RWPE1 (cell line): ENCODE measurements around the gene PI16.

Source experiments
- CTCF ChIA-PET: fragments of 350-600 bp; sonication (Branson Sonifier 250); formaldehyde crosslinking; extraction: SDS; loops from one replicate; lab custom pipeline; 2021; lab: Yijun Ruan, JAX
- POLR2A ChIA-PET: fragments of 400-600 bp; formaldehyde crosslinking; extraction: SDS; loops from one replicate; lab custom pipeline; 2020; ENCODE audit warnings: antibody characterized with exemption; ENCODE audit not compliant: low non-redundant PET; lab: Yijun Ruan, JAX
- DNase-seq: peaks from one replicate; pipeline ENCODE4 v3.0.0; 2012; ENCODE audit warnings: low spot score
- H3K27ac ChIP-seq: fragments of 450-650 bp; 2 replicates; pipeline ENCODE4 v1.5.1; 2017
- CTCF ChIP-seq: fragments of 450-650 bp; conservative IDR thresholded peaks from 2 replicates; pipeline ENCODE4 v1.5.1; 2017; ENCODE audit warnings: low read depth, mild to moderate bottlenecking

PI16 gene

GRCh38 chr6:37004044-37004980, 49.8 kb downstream of the PI16 start:
- POLR2A ChIA-PET: no interaction called here
- no peak for TF ChIP-seq CTCF
- CTCF ChIA-PET: no interaction called here
- no peak for DNase-seq
- H3K27ac ChIP-seq: no peak overlapping the region

- CTCF ChIA-PET: no interaction called here
- DNase-seq: no peak
- POLR2A ChIA-PET: no interaction called here
- no peak for TF ChIP-seq CTCF
- H3K27ac ChIP-seq: peak within 1 kb of the TSS; percentile 46; the same call in 1 of the 2 replicates
Measured at GRCh38 chr6:37005061-37005810, 50.7 kb downstream of the PI16 start, which contains the start of gene FGD2. FGD2 (plus strand) TSS chr6:37005655; CDS start chr6:37005818, 163 bp downstream.

- ChIA-PET CTCF (interaction anchor here (2.1 kb wide), 1 partner anchor 12 kb away, joined by 10 read pairs; no protein-coding TSS in a partner anchor), POLR2A (no interaction called here)
- peak overlapping the region; percentile 46; the same call in 1 of the 2 replicates for H3K27ac ChIP-seq
- DNase-seq: no peak
- TF ChIP-seq CTCF: no peak
Measured at GRCh38 chr6:37005827-37006567, 51.5 kb downstream of the PI16 start.

DNA sequence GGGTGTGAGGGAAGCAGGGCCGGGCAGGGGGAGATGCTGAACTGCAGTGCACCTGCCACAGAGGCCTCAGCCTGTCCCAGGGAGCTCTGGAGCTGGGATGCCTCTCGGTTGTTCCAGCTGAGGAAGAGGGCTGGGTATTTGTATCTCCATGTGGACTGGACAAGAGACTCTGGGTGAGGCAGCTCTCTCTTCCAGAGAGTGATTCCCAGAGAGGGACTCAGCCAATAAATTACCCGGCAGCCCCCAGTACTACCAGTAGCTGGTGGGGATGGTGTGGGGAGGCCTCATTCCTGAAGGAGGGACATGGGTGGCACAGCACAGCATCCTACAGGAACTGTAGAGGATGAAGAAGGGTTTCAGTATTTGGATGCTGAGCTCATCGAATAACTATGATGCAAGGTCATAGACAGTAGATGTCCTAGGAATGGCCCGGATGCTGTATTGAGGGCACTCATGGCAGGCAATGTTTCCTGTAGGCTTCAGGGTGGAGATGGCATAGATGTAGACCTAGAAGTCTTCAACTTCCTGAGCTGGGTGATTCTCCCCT, 52.3 kb downstream of the PI16 start:
- no peak for TF ChIP-seq CTCF
- CTCF ChIA-PET: interaction anchor here (1.2 to 2.1 kb wide), 2 partner anchors 11 to 93 kb away, joined by 3 to 10 read pairs; no protein-coding TSS in a partner anchor
- POLR2A ChIA-PET: no interaction called here
- DNase-seq: no peak
- H3K27ac ChIP-seq: peak overlapping the region; percentile 46; the same call in 1 of the 2 replicates

GRCh38 chr6:37007340-37008043, 53.0 kb downstream of the PI16 start:
- POLR2A ChIA-PET: no interaction called here

More at GRCh38 chr6:37007340-37008043, 53.0 kb downstream of the PI16 start:
- no peak for TF ChIP-seq CTCF
- no peak for DNase-seq
- H3K27ac ChIP-seq: no peak overlapping the region
- CTCF ChIA-PET: interaction anchor here (1.2 to 2.1 kb wide), 2 partner anchors 11 to 94 kb away, joined by 3 to 10 read pairs; no protein-coding TSS in a partner anchor
